Activated T-cell treated with anti-CD3 and anti-CD28 coated beads for 24 hours (primary cell): ENCODE results near the gene TMSB15C.
"Not testable (repeated sequence)": the region's sequence is repeated elsewhere in the genome, so short reads cannot be mapped to it uniquely, and the experiment has no call there.

Experiments
- DNase-seq: peaks from one replicate; pipeline ENCODE4 v3.0.0-alpha.2; 2020; ENCODE audit warnings: low read depth

Gene TMSB15C

GRCh38 chrX:104075778-104076445 is at the start of gene TMSB15C:
Gene TMSB15C (minus strand): TSS chrX:104076236.
- not testable (repeated sequence) for DNase-seq

GRCh38 chrX:104122829-104123228 is 46.8 kb upstream of the TMSB15C start:
- no peak for DNase-seq

- no peak for DNase-seq
Observed at GRCh38 chrX:104118765-104119164, 42.7 kb upstream of the TMSB15C start.

GRCh38 chrX:104117759-104118158 is 41.7 kb upstream of the TMSB15C start:
- DNase-seq, result no peak

- DNase-seq, result peak; percentile 33
Observed at GRCh38 chrX:104113222-104113965, 37.4 kb upstream of the TMSB15C start.

- peak; percentile 16 for DNase-seq
Observed at GRCh38 chrX:104112326-104112951, 36.4 kb upstream of the TMSB15C start, which contains the start of gene ZCCHC18. Gene ZCCHC18 (plus strand): TSS chrX:104112523. CDS start chrX:104114112, 1,589 bp downstream.

- DNase-seq, result not testable (repeated sequence)
Observed at GRCh38 chrX:104110491-104111240, 34.6 kb upstream of the TMSB15C start.

GRCh38 chrX:104108955-104109354 is 32.9 kb upstream of the TMSB15C start:
- no peak for DNase-seq

- DNase-seq, result no peak
Observed at GRCh38 chrX:104105330-104106262, 29.6 kb upstream of the TMSB15C start.

- DNase-seq, result no peak
Observed at GRCh38 chrX:104104676-104105075, 28.6 kb upstream of the TMSB15C start.

GRCh38 chrX:104098919-104099318 is 22.9 kb upstream of the TMSB15C start:
- DNase-seq, result no peak

- DNase-seq, result peak; percentile 26
Observed at GRCh38 chrX:104098151-104098808, 22.2 kb upstream of the TMSB15C start.

- no peak for DNase-seq
Observed at GRCh38 chrX:104085919-104086318, 9.9 kb upstream of the TMSB15C start.

- DNase-seq, result no peak
Observed at GRCh38 chrX:104085477-104085876, 9.4 kb upstream of the TMSB15C start.

GRCh38 chrX:104084534-104085277 is 8.7 kb upstream of the TMSB15C start:
- no peak for DNase-seq

- DNase-seq, result no peak
Observed at GRCh38 chrX:104084063-104084462, 8.0 kb upstream of the TMSB15C start.

- DNase-seq, result not testable (repeated sequence)
Observed at GRCh38 chrX:104077854-104078253, 1.8 kb upstream of the TMSB15C start.

GRCh38 chrX:104062636-104063035 is 13.4 kb downstream of the TMSB15C start:
- DNase-seq, result not testable (repeated sequence)

- DNase-seq, result not testable (repeated sequence)
Observed at GRCh38 chrX:104054956-104055355, 21.1 kb downstream of the TMSB15C start.

- DNase-seq, result no peak
Observed at GRCh38 chrX:104047171-104047570, 28.9 kb downstream of the TMSB15C start.
